ACC112 (cell line): ENCODE data around the gene TNNI3K.
A peak's percentile ranks its signal among the peaks of the same experiment; 100 is the strongest.

Source experiments
- H2AFZ ChIP-seq: fragments of 200-600 bp; sonication (generic); one replicate; pipeline ENCODE4 v1.6.0; 2017; ENCODE audit warnings: antibody characterized with exemption, low read length; ENCODE audit not compliant: unreplicated experiment
- H3K27ac ChIP-seq: fragments of 200-600 bp; sonication (generic); 2 replicates; pipeline ENCODE4 v1.5.1; 2014; ENCODE audit warnings: low read depth, mild to moderate bottlenecking, antibody characterized with exemption, low read length, moderate library complexity
- H3K27me3 ChIP-seq: fragments of 200-600 bp; sonication (generic); 2 replicates; pipeline ENCODE4 v1.6.1; 2014; ENCODE audit warnings: mild to moderate bottlenecking, antibody characterized with exemption, low read length, moderate library complexity, mixed read lengths; ENCODE audit not compliant: insufficient read depth
- H3K36me3 ChIP-seq: fragments of 200-600 bp; sonication (generic); 2 replicates; pipeline ENCODE4 v1.6.1; 2016; ENCODE audit warnings: mild to moderate bottlenecking, antibody characterized with exemption, low read length, moderate library complexity, mixed read lengths; ENCODE audit not compliant: insufficient read depth
- H3K4me1 ChIP-seq: fragments of 200-600 bp; sonication (generic); one replicate; pipeline ENCODE4 v1.6.1; 2016; ENCODE audit warnings: low read length, mixed read lengths; ENCODE audit not compliant: insufficient read depth, unreplicated experiment, control insufficient read depth
- H3K4me3 ChIP-seq: fragments of 200-600 bp; sonication (generic); 2 replicates; pipeline ENCODE4 v1.5.1; 2014; ENCODE audit warnings: mild to moderate bottlenecking, low read depth, low read length
- H3K79me2 ChIP-seq: fragments of 200-600 bp; sonication (generic); one replicate; pipeline ENCODE4 v1.6.0; 2016; ENCODE audit warnings: low read length; ENCODE audit not compliant: control insufficient read depth, unreplicated experiment, insufficient read depth

The TNNI3K gene

GRCh38 chr1:74548961-74549750, 314.0 kb downstream of the TNNI3K start:
- Histone ChIP-seq H3K27ac (no peak overlapping the region), H2AFZ (no peak overlapping the region), H3K4me1 (no peaks in the 10 kb centered on the region), H3K36me3 (no peaks in the 10 kb centered on the region), H3K4me3 (no peak overlapping the region), H3K79me2 (no peaks in the 10 kb centered on the region), H3K27me3 (no peaks in the 10 kb centered on the region)

DNA sequence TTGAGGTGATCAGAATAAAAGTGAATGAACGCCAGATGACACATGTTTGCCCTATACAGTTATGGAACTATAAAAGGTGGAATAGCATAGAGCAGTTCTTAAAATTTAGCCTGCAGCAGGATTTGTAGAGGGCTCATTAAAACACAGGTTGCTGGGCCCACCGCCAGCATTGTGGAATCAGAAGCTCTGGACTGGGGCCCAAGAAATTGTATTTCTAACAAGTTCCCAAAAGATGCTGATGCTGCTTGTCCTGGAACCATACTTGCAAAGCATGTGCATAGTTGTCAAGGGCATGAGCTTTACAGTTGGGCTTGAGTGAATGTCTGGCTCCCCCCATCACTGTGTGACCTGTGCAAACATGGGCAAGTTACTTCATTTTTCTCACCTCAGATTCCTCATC, 314.7 kb downstream of the TNNI3K start:
- Histone ChIP-seq H3K4me3 (no peak overlapping the region), H3K27me3 (no peaks in the 10 kb centered on the region), H3K4me1 (no peaks in the 10 kb centered on the region), H2AFZ (no peak overlapping the region), H3K27ac (no peak overlapping the region), H3K36me3 (no peaks in the 10 kb centered on the region), H3K79me2 (no peaks in the 10 kb centered on the region)

GRCh38 chr1:74570797-74571492, 335.8 kb downstream of the TNNI3K start:
- no peaks in the 10 kb centered on the region for H3K4me1 ChIP-seq
- H3K4me3 ChIP-seq = no peak overlapping the region
- H2AFZ ChIP-seq = no peak overlapping the region
- H3K27me3 ChIP-seq = peaks cover 36% of the 10 kb centered on the region
- no peaks in the 10 kb centered on the region for H3K36me3 ChIP-seq
- H3K79me2 ChIP-seq = no peaks in the 10 kb centered on the region
- no peak overlapping the region for H3K27ac ChIP-seq

GRCh38 chr1:74571493-74571800, 336.3 kb downstream of the TNNI3K start:
- Histone ChIP-seq H3K4me3 (no peak overlapping the region), H3K27ac (no peak overlapping the region), H3K27me3 (peaks cover 36% of the 10 kb centered on the region), H3K4me1 (no peaks in the 10 kb centered on the region), H3K79me2 (no peaks in the 10 kb centered on the region), H3K36me3 (no peaks in the 10 kb centered on the region), H2AFZ (no peak overlapping the region)

DNA sequence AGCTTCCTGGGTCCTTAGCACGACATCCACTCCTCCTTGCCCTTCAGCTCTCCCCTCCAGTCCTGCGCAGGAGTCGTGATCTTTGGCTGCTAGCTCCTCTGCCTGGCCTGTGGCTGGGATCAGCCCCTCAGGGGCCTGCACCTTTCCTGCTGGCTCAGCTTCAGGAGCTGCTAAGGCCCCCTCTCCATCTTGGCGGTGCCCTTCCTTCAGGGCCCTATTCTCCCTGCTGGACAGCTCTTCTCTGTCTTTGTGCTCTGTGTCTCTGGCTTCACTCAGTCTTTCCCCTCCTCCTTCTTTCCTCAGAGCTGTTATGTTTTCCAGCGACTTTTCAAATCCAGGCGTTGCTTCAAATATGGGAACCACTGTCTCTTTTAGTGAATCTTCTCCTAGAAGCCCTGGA, 336.7 kb downstream of the TNNI3K start:
- H3K4me3 ChIP-seq = no peak overlapping the region
- no peaks in the 10 kb centered on the region for H3K79me2 ChIP-seq
- H2AFZ ChIP-seq = no peak overlapping the region
- peaks cover 36% of the 10 kb centered on the region for H3K27me3 ChIP-seq
- no peaks in the 10 kb centered on the region for H3K36me3 ChIP-seq
- H3K27ac ChIP-seq = no peak overlapping the region
- H3K4me1 ChIP-seq = no peaks in the 10 kb centered on the region

GRCh38 chr1:74578101-74578500, 342.9 kb downstream of the TNNI3K start:
- Histone ChIP-seq H3K27ac (no peak overlapping the region), H2AFZ (no peak overlapping the region), H3K79me2 (no peaks in the 10 kb centered on the region), H3K4me3 (no peak overlapping the region), H3K27me3 (peaks cover 8% of the 10 kb centered on the region), H3K36me3 (no peaks in the 10 kb centered on the region), H3K4me1 (no peaks in the 10 kb centered on the region)

DNA sequence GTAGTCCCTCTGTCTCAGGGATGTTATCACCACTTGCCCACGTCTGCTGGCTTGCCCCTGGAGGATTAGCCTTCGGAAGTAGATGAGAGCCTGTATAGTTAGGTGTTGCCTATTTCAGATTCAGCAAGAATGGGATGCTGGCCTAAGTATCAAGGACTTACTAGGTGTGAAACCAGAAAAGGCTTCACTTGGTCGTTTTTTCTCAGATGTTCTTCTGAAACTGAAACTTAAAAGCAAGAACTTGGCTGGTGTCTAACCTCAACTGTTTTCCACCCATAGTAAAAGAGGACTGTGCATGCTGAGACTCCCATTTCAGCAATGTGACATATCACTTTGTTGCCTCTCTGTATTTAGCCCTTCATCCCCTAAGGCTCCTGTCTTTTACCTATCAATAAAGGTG, 344.2 kb downstream of the TNNI3K start:
- Histone ChIP-seq H2AFZ (no peak overlapping the region), H3K4me1 (no peaks in the 10 kb centered on the region)

DNA sequence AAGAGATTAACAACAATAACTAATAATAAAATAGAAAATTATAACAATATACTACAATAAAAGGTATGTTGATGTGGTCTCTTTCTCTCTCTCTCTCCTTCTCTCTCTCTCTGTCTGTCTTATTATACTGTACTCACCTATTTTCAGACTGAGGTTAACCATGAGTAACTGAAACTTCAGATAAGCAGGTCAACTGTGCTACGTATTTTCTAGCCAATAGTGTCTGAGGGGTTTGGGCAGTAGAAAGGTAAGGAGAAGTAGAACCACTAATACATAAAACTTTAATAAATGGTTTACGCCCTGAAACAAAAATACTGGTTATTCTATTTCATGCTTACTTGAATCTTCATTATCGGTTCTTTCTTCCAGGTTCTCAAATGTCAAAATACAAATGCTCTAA, 348.2 kb downstream of the TNNI3K start:
- Histone ChIP-seq H3K36me3 (no peaks in the 10 kb centered on the region), H2AFZ (no peak overlapping the region), H3K79me2 (no peaks in the 10 kb centered on the region), H3K27ac (no peak overlapping the region), H3K4me1 (no peaks in the 10 kb centered on the region), H3K27me3 (no peaks in the 10 kb centered on the region), H3K4me3 (no peak overlapping the region)

More for the DNA sequence above, 344.2 kb downstream of the TNNI3K start:
- peak overlapping the region; percentile 48; the same call in 1 of the 2 replicates for H3K4me3 ChIP-seq
- no peaks in the 10 kb centered on the region for H3K79me2 ChIP-seq
- H3K36me3 ChIP-seq = no peaks in the 10 kb centered on the region
- H3K27me3 ChIP-seq = peaks cover 3% of the 10 kb centered on the region; the same call in 1 of the 2 replicates
- no peak overlapping the region for H3K27ac ChIP-seq

DNA sequence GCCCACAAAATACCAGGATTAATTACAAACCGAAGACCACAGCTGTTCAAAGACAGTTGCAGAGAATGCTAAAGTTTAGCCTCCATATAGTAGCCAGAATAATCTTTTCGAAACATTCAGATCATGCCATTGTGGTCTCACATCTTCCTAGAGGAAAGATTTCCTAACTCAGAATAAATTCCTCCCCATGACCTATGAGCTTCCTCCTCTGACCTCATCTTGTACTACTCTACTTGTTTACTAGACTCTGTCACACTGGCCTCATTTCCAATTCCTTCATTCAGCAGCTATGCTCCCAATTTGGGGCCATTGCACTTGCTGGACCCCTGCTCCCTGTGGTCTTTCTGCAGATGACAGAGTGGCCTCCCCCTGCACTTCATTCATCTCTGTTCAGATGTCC, 349.0 kb downstream of the TNNI3K start:
- no peaks in the 10 kb centered on the region for H3K36me3 ChIP-seq
- no peaks in the 10 kb centered on the region for H3K79me2 ChIP-seq
- no peak overlapping the region for H3K4me3 ChIP-seq
- H2AFZ ChIP-seq = no peak overlapping the region
- no peak overlapping the region for H3K27ac ChIP-seq
- no peaks in the 10 kb centered on the region for H3K4me1 ChIP-seq
- H3K27me3 ChIP-seq = no peaks in the 10 kb centered on the region

DNA sequence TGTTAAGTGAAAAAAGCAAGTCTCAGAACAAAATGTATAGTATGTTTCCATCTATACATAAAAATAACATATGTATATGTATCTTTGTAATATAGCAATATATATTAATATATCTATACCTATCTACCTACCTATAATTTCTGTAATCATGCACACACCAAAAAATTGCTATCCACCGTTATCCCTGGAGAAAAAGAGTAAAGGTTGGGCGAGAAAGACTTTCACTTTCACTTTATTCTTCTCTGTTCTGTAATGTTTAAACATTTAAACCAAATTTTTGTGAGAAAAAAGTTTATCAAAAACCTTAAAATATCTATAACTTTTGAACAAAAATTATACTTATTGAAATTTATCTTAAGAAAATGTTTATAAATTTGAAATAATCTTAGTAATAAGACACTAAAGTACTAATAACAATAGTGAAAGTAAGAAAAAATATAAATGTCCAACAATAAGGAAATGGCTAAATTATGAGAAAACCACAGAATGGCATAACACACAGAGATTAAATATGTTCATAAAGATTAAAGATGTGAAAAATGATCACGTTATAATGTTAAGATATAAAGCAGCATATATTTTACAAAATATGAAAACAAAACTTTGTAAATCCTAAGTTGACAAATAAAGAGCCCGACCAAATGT, 351.2 kb downstream of the TNNI3K start:
- H3K79me2 ChIP-seq = no peaks in the 10 kb centered on the region
- H2AFZ ChIP-seq = peak overlapping the region; percentile 92
- peak overlapping the region; percentile 62 for H3K4me3 ChIP-seq
- H3K4me1 ChIP-seq = no peaks in the 10 kb centered on the region
- H3K27ac ChIP-seq = no peak overlapping the region
- H3K27me3 ChIP-seq = no peaks in the 10 kb centered on the region
- H3K36me3 ChIP-seq = no peaks in the 10 kb centered on the region

DNA sequence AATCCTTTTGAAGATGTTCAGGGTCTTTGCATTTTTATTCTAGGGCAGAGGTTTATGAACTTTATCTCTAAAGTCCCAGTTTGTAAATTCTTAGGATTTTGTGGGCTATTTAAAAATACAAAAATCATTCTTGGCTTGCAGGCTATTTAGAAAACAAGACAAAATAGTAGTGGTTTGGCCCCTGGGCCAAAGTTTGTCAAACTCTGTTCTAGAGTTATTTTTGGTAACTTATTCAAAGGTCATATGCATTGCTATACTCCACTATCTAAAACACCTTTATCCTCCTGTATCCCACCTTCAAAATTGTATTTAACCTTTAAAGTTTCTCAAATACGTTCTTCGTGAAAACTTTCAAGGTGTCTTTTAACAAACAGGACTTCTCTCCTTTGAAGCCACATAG, 352.7 kb downstream of the TNNI3K start:
- no peaks in the 10 kb centered on the region for H3K36me3 ChIP-seq
- no peak overlapping the region for H3K4me3 ChIP-seq
- H3K79me2 ChIP-seq = no peaks in the 10 kb centered on the region
- H2AFZ ChIP-seq = no peak overlapping the region
- H3K4me1 ChIP-seq = no peaks in the 10 kb centered on the region
- H3K27ac ChIP-seq = no peak overlapping the region
- no peaks in the 10 kb centered on the region for H3K27me3 ChIP-seq
